COLO668 (cell line): ENCODE measurements around the gene INPP1.
A peak's percentile ranks its signal among the peaks of the same experiment; 100 is the strongest.

Source experiments
- DNase-seq: peaks from one replicate; lab custom pipeline; 2025; ENCODE audit not compliant: unreplicated experiment; lab: John Stamatoyannopoulos, UW

Gene INPP1

DNA sequence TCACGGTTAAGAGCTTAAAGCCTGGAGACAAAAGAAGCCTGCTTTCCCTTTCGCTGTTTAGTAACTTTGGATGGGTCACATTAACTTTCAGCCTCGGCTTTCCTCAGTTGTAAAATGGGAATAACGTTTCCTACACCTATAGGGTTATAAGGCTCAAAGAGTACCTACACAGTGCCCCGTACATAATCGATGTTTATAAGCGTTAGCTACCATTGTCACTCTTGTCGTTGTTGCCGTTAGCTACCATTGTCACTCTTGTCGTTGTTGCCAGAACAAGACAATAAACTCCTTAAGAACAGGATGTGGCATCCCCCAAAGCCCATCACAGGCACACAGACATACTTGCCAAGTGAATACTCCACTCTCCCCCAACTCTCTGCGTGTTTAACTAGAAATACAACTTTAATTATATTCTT is 63.9 kb downstream of the INPP1 start:
- peak; percentile 52 for DNase-seq

DNA sequence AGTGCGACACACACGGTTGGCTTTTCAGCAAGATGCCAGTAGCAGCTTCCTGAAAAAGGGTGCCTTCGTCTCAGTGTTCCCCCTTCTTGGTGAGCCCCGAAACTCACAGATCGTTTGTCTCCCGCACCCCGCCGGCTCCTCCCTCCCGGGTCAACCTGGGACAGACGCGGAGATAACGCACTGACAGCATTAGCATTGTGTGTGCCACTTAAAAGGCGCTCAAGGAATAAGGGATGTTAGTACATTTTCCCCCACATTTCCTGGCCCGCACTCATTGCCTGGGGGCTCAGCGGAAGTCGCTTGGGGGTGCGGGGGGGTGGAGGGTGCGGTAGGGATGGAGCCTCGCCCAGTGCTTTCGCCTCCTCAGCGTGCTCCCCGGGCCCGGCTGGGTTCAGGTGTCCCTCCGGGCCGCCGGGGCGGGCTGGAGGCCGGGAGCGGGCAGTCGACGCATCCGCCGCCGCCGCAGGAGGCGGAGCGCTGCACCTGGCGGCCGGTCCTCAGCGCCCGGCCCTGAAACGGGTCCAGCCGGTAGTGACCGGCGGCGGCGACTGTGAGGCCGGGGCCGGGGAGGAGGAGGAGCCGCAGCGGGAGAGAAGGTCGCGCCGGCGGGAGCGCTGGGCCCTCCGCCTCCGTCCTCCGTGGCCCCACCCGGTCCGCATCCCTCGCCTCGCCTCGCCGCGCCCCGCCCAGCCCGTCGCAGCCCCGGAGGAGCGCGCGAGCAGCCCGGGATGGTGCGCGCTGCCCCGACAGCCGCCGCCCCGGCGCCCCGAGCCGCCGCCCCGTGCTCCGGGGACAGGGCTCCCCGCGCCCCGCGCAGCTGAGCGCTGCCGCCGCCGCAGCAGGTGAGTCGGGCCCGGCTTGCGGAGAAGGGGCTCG is 64.5 kb downstream of the INPP1 start, which contains the start of gene MFSD6:
Gene MFSD6, plus strand, starts transcription at position 694 of the 876 bp plus-strand sequence. CDS start 27,675 bp downstream, outside the sequence.
- peak; percentile 85 for DNase-seq

DNA sequence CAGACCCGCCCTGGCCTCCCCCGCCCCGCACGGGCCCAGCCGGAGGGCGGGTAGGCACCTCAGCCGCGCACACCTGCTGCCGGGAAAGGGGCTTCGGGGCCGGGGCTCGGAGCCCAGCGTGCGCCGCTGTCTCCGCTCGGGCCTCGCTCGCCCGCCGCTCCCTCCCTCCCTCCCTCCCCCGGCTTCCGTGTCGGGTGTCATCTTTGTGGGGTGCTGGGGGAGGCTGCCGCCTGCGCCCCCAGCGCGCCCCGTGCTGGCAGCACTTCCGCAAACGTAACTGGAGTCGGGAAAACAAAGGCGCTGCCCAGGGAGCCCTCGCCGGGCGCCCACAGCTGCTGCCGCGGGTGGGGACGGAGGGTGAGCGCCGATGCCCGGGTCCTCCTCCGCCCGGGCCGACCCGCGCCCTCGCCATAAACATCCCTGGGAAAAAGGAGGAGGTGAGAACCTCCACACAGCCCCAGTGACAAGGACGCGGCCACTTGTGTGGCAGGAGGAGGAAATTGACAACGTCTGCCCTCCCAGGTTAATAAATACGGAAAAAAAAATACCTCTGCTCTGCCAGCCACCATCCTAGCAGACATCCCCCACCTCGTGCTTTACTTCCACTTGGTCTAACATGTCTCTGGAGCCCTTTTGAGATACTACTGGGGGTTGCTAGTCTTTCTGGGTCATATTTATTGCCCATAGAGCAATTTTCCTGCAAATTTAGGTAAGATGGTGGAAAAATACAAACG is 65.3 kb downstream of the INPP1 start:
- DNase-seq = peak; percentile 88

- no peak for DNase-seq
Measured at GRCh38 chr2:190409616-190410015, 66.2 kb downstream of the INPP1 start.

DNA sequence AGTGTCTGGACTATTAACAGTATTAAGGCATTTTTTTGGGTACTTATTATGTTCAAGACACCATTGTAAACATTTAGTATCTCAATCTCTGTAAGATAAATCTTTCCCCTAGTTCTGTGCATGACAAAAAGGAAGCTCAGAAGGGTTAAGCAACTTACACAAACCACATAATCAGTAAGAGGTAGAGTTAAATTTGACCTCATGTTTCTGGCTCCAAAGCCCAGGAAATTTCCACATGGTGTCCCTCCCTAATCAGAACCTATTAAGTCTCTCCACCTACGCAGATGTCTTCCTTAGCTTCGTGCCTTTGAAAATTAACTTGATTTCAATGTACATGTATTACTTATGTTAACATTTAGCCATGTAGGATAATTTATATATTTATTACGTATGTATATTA is 66.8 kb downstream of the INPP1 start:
- DNase-seq = no peak

DNA sequence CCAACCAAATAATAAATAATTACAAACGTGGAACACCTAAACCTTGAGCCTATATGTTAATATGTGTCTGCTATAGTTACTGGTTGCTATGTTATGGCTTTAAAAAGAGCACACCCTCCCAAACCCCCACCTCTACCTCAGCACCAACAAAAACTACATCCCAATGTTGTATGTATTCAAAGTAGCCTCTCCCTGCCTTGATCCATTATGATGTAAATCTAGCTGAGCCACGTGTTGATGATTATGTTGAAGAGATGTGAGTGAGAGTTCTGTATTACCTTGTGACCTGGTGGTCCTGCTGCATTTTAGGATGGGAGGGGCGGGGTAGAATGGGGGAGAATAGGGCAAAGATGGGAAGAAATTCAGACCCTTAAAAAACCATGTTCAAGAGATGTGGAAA is 69.6 kb downstream of the INPP1 start:
- DNase-seq = no peak

GRCh38 chr2:190413421-190413820 is 70.0 kb downstream of the INPP1 start:
- no peak for DNase-seq

GRCh38 chr2:190415251-190415650 is 71.9 kb downstream of the INPP1 start:
- DNase-seq = no peak

DNA sequence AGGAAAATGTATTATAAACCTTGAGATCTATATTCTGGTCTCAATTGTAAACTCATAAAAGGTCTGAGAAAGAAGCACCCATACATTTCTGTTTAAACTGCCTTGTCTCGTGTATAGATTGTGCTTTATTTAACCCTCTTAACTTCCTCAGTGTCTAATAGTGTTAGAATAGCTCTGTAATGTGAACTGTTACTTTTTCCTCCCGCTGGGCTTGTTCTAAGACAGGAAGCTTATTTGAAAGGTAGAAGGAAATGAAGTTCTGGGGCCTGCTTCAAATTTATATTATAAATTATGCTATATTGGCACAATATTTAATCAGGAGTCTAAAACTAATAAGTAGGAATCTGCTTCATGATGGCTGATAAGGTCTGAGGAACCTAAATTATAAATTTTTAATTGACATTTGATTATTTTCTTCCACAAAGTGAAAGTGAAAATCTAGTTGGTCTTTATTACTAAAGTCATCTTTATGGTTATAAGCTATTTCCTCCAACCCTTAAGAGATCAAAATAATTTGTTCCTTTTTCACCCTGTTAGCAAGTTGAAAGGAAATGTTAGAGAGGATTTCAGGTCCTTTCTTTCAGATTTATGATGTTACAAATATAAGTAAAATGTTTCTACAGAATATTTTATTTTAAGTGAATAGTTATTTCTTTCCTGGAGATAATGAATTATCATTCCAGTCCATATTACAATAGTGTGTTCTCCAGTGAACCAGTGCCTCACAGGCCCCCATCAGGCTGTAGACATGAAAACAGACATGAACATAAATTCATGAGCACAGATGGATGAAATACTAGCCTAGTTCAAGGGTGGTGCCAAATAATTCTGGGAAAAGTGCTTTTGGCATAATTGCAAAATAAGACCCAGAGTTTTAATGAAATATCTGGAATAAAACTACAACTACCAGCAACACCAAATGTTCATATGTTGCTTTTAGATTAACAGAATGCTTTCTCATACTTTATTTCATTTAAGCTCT is 72.7 kb downstream of the INPP1 start:
- DNase-seq = no peak

- no peak for DNase-seq
Measured at GRCh38 chr2:190417045-190417842, 73.9 kb downstream of the INPP1 start.

- DNase-seq = no peak
Measured at GRCh38 chr2:190418727-190419126, 75.3 kb downstream of the INPP1 start.

DNA sequence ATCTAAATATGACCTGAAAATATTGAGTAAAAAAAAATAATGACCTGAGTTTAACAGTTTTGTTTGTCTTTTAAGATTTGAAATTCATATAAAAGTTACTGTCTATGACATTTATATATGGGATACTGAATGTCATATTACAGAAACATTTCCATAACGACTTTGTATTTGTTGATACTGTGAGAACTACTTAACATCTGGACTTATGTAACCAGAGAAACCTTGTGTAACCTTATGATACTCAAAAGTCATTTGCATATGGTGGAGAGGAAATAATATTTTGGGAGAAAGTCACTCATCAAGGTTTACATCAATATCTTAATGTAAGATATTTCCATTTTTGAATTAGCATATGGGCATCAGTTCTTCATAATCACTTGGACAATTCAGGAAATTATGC is 77.4 kb downstream of the INPP1 start:
- no peak for DNase-seq
